GM18858 (cell line): ENCODE data around the gene ITGB5.

Experiments used
- ATAC-seq: cut with Tn5 transposase; IDR thresholded peaks from one replicate; pipeline ENCODE4 v1.9.1; 2021; ENCODE audit not compliant: unreplicated experiment

ITGB5 gene

DNA sequence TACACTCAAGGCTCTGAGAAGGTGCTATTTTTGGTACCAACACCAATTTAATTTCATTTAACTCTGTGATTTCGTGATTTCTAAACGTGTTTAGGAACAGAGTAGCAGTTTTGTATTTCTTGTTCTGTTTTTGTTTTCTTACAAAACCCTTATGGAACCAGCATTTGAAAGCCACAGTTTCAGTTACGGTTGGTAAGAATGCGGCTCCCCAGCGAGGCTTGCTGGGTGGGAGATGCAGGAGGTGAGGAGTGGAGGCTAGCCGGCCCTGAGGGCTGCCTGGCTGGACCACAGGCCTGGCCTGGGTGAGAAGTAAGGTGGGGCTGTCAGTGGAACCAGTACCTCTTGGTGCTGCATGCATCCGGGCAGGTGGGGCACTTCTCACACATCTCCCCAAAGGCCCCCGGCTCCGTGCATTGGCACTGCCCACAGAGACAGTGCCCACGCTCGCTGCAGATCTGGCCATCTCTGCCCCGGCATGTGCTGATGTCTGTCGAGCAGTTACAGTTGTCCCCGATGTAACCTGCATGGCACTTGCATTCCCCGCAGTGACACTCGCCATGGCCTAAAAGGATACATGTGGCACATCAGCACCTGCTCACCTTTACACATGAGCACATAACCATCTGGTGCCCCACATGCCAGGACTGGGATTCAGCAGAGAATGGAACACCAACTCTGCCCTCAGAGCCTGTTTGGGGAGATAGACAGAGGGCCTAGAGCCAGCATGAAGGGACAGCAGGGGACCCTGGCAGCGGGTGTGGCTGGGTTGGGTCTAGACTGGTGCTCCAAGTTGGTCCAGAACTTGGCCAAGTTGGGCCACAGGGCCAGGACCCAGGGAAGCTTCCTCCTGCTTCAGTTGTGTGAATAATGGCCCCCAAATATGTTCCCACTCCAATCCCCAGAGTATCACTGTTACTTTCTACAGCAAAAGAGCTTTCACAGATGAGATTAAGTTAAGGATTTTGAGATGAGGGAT, 113.5 kb downstream of the ITGB5 start:
- no peak for ATAC-seq

DNA sequence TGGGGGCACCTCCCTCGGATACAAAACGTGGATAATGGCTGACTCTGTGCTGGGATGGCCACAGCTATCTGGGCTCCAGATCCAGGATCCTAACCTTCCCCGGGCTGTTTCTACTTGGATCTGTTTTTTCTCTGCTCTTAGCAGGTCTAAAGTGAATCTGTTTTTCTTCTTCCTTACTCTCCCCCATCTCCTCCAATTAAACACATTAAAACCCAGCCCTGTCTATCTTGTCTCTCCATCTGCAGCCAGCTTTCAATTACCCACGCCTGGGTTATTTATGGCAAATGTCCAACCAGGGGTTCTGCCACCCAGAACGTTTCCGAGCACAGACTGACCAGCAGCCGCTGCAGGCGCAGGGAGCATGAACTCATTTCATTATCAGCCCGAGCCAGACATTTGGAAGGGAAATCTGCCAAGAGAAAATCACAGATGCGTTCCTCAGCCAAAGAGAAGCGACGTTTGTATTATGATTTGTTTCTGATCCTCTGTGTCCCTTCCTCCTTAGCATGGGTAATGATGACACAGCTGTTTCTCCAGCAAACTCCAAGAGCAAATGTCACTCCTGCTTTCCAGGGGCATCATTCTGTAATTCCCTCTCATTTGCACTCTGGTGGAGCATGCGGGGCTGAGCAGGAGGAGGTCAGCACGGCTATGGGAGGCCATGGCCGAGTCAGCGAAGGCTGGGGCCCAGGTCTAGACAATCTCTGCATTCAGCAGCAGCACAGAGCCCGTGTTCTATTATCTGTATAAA, 114.9 kb downstream of the ITGB5 start:
- ATAC-seq: no peak

DNA sequence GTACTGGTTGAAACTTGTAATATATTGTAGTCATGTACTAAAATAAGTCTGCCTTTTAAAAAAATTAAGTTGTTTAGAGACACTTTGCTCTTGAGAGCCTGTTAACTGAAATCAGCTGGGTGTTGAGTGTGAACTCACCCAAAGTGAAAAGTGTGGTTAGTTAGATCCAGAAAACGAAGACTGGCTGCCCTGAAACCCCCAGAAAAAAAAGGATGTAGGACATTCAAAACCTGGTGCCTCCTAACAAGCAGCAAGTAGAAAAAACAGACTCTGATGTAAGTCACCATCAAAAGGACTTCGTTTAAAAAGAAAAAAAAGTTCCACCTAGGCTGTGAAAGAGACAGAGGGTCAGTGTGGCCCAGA, 116.1 kb downstream of the ITGB5 start:
- no peak for ATAC-seq

DNA sequence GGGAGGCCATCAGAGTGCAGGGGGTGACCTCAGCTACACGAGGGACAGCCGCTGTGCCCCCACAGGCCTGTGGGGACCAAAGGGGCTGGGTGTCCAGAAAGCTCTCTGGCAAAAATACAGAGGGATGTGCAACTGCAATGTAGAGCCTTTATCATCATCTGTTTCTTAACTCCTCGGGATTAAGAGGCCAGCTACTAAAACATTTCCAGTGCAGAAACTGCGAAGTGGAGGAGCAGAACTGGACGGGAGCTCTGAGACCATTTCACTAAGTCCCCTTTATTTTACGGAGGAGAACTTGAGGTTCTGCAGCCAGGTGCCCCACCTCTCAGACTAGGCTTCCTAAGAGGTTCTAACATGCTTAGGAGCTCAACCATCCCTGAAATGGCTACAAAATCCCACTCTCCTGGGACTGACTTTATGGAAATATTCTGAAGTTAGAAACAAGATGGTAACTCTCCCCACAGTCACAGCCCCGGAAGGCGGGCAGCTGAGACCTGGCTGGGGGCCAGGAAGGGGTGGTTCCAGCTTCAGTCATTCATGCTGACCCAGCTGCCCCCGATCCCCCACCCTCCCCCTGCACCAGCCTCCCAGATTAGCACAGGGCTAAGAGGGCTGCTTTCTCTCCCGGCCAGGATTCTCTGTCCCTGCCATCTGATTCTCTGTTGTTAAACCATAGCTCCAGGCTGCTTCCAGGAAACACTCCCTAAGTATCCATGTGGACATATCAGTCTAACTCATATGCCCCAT, 116.7 kb downstream of the ITGB5 start:
- ATAC-seq: no peak

DNA sequence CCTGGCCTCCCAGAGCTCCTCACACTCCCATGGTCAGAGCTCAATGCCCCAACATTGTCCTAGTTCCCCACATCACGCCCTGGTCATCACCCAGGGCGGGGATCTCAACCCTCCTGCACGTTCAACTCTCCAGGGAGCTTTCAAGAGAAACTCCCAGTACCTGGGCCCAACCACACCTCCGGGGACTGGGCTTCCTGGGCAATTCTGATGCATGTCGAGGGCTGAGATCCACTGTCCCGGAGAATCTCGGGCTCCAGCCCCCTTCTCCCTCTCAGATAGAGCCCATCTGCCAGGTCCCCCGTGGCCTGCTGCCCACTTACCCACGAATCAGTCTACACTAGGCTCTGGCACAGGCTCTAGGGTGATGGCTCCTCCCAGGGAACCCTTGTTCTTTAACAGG, 117.7 kb downstream of the ITGB5 start:
- no peak for ATAC-seq

DNA sequence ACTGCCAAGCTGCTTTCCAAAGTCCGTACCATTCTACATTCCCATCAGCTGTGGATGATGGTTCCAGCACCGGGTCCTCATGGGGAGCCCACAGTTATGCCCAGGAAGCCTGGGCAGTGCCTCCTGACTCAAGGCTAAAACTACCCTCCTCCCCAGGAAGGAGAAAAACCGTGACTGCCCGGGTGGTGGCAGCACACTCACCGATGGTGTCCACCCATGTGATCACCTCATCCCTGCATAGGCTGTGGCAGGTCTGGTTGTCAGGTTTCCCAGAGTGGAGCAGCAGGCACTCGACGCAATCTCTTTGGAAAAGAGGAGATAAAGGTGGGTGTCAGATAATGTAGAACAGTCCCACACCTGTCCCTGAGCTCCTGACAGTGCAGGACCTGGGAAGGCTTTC, 118.4 kb downstream of the ITGB5 start:
- ATAC-seq: no peak

DNA sequence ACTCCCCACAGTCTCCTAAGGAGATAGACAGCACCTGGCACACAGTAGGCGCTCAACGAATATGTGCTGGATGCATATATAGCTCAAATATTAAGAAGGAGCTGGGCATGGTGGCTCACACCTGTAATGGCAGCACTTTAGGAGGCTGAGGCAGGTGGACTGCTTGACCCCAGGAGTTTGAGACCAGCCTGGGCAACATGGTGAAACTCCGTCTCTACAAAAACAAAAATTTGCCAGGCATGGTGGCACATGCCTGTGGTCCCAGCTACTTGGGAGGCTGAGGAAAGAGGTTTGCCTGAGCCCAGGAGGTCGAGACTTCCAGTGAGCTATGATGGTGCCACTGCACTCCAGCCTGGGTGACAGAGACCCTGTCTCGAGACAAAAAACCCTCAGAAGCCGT, 119.5 kb downstream of the ITGB5 start:
- no peak for ATAC-seq

DNA sequence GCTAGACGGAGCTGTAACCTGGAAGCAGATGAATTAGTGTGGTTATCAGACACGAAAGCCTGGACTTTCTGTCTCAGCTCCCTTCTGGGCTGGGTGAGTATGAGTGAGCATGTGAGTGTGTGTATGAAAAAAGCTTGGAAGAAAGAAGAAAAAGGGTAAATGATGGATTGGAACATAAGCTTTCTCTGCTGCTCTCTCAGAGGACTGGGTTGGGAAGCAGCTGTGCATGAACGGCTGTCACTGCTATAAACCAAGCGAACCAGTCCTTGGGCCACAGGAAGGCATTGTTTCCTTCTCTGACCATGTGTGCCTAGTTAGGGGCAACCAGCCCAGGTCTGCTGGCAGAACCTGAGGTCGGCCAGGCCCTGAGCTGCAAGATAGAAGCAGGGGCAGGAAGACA, 119.9 kb downstream of the ITGB5 start:
- ATAC-seq: no peak

DNA sequence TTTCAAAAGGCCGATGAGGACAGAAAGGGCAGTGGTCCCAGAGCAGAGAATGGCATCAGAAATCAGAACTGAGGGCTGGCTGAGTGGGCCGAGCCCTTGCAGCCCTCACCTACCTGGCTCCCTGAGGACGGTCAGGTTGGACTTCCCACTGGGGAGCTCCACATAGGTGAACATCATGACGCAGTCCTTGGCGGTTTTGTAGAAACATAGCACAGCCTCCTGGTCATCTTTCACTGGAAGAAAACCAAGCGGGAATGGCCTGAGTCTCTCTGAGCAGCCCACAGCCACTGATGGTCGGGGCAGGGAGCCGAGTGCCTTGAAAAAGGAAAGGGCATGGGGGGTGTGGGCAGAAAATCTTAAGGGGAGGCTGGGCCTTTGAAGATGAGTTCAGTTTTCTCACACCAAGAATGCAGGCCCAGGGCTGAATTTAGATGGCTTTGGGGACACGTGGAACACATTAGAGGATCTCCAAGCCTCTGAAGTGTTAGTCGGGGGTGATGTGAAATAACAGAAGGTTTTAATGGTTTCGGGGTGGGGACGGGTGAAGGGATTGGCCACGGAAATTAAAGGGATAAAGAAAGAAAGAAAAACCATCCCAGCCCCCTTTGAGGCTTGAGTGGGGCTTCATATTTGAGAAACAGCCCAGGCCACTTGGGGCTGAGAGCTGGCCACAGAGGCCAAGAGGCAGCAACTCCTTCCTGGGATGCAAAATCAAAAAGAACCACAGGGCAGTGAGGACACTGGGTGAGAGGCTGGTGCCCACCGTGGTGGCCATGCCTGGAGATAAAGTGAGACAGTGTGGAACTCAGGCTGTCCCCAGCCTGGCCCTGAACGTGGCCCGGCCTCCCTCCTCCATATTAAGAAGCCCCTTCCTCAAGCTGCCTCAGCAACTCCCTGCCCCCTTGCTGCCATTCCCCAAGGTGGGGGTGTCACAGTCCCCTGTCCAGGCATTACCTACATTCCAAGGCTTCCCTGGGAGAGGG, 120.8 kb downstream of the ITGB5 start:
- ATAC-seq: no peak

DNA sequence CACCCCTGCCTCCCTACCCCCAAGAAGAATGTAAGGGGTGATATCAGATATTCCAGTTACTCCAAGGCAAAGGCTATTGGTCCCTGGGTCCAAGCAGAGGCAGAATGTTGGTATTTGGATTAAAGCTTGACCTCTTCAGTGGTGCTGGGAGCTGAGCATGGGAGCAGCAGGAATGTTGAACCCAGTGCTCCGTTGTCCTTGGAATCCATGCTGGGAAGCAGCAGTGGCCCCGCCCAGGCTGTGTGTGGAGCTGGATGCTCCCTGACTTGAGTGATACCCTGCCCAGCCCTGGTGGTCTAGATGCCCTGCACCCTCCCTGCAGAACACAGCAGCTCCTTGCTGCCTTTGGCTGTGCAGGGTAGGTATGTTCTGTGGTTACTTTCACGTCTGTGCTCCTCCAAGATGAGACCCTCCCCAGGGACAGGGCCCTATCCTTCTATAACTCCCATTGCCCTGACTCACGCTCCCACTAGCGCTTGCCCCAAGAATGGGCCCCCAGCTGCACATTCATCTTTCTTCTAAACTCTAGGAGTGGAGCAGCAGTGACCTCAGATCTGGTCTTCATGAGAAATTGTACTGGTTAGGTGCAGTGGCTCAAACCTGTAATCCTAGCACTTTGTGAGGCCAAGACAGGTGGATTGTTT, 121.8 kb downstream of the ITGB5 start:
- ATAC-seq: no peak

DNA sequence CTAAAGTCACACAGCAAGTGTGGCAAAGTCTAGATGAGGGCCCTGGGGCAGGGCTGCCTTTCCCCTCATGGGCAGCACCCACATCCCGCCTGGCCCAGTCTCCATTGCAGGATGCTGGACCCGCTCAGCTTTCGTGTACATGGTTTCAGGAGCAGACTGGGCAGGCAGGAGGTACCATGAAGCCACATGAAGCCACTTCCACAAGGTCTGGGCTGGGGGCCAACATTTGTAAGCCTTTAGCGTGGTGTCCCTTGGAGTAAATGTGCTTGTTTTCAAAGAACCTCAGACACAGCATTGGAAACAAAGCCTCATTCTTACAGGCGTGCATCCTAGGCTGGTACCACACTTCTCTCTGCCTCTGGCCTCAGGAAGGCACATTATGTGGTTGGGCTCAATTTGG, 122.4 kb downstream of the ITGB5 start:
- no peak for ATAC-seq

DNA sequence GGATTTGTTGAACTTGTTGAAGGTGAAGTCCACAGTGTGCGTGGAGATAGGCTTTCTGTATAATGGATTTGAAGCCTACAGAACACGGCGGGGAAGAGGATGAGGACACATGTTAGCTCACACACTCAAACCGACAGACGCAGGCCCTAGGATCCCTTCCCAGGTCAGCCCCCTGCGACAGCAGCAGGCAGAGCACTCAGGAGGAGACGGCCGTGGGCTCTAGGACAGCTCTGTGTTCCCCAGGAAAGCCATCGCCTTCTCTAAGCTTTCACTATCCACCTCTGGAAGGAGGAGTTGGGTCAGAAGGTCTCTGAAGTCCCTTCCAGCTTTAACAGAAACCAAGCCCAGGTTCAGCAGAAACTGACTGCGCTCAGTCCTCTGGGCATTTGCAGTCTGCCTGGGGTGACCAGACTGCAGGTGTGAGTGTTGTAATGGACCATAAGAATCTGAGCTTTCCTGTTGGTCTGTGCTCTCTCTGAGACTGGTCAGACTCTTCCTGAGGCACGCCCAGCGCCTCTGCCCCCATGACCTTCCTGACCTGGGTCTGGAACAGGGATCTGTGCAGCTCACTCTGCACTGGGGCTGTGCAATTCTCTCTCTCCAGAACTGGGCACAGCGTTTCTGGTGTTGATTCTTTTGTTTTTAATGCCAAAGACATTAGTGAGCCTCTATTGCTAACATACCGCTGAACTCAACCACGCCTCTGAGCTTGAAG, 123.4 kb downstream of the ITGB5 start:
- ATAC-seq: no peak

DNA sequence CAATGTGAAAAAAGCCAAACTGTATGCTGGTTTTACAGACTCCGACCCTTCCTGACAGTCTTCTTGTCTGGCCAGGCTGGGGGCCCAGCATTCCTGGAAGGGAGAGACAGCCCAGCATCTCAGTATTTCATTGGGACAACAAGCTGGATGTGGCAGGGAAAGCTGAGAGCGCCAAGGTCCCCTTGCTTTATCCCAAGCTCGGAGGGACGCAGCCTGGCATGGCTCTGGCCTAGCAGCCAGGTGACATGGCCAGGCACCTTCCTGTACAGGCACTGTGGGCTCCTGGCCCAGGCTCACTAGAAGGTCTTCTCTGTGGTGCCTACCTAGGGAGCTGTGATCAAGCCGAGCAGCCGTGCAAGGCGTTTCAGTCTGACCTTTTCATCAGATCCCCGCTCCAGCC, 124.0 kb downstream of the ITGB5 start:
- no peak for ATAC-seq

DNA sequence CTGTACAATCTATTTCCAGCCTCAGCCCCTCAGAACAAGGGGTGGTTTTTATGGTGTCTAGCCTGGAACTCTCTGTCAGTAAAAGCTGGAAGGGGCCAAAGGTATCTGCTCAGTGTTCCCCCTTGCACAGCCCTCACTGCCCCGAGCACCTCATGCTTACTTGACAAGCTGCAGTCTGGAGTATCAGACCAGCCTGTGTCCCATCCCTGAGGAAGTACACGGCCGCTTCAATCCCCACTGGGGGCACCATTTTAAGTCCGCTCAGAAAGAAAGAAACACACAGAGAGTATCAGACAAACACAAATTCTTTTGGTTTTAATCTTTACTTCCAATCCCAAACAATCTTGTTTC, 124.5 kb downstream of the ITGB5 start:
- ATAC-seq: no peak

DNA sequence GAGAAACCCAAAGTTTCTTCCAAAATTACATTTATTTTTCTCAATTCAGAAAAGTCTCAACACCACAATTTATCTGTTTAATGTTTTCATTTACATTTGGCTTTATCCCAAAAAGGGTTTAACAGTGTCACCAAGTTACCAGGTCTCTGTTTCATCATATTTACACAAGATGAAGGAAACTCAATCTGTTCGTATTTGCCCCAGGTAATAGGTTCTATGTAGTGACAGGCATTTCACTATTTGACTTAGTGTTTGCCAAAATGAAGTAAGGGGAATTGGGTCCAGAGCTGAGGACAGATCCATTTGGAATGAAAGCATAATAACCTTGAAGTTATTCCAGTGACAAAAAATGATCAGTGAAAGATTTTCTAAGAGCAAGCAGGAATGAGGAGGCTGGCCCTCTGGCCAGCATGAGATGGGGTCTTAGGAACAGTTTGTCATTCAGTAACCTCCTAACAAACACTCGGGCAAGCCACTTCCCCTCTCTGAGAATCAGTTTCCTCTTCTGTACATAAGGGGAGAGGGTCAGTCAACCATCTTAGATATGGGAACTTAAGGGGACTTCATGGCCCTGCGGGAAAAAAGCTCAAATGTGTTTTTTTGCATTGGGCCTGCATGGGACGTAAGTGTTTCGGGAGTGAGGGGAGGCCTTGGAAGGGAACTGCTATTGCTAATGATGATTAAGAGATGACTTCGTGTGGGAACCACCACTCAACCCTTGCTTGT, 125.1 kb downstream of the ITGB5 start:
- no peak for ATAC-seq

DNA sequence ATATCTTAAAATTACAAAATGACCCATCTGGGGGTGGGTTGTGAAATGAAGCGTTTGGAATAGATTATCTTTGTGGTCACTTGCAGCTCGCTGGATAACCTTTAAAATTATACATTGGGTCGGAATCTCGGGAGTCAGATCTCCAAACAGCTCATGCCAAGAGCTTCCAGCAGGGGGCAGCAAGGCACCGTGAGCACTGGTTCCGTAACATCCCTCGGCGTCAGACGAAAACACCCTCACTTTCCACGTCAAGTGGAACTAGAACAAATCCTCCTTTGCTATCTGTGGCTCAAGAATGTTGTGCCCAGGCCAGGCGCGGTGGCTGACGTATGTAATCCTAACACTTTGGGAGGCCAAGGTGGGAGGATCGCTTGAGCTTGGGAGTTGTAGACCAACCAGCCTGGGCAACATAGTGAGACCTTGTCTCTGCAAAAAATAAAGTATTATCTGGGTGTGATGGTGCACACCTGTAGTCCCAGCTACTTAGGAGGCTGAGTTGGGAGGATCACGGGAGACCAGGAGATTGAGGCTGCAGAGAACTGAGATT, 125.8 kb downstream of the ITGB5 start:
- no peak for ATAC-seq

DNA sequence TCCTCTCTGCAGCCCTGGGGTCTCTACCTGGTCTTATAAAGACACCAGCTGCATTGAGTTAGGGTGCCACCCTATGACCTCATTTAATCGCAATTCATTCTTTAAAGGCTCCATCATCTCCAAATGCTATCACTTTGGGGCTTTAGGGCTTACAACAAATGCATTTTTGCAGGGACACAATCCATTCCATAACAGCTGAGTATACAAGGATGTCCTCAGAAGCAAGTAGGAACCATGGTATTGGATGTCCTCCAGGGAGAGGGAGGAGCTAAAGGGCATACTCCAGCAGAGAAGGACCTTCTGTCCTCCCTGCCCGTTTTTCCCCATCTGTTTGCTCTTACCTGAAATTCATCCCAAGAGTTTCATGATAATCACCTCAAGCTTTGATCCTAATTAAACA, 126.6 kb downstream of the ITGB5 start:
- no peak for ATAC-seq

DNA sequence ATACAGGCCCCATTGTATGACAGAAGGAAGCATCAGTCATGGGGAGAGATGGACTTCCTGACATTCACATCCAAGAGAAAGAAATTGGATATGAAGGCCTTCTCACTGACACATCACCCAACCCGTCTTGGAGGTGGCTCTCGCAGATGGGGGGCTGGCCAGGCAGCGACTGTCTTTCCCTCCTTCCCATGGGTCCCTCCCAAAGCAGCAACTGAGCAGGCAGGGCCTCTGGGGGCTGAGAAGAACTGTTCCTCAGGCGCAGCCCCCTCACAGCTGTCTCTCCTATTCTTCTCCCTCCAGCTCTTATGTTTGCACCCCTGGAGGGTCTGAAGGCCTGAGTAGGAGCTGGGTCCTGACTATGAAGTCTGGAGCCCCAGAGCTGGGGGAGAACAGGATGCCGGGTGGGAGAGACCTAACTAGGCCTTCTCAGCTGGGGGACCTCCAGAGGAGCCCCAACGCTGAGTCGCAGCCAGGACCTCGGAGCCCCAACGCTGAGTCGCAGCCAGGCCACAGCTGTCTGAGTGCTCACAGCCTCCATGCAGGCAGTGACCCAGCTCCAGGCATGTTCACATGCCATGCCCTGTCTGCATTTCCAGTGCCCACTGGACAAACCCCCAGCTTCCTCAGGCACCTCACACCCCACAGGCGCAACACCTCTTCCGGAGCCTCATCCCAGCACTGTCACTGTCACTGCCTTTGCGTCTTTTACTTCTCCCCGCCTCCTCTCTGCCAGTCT, 127.3 kb downstream of the ITGB5 start:
- ATAC-seq: no peak
